Neural cell (in vitro differentiated cells): ENCODE measurements around the gene FUBP3. TPM values are rescaled to one million over a fixed set of nuclear protein-coding genes. Genes with fewer than 3 reads are reported as not detected.

Experiments used
- H2AFZ ChIP-seq: fragments of 200-600, 300-800 bp; sonication (generic), shearing (Covaris generic); 2 replicates; pipeline ENCODE4 v1.6.0; 2014; ENCODE audit warnings: low read depth, mild to moderate bottlenecking, antibody characterized with exemption, low read length, moderate library complexity
- H3F3A ChIP-seq: fragments of 200-600 bp; shearing (Covaris generic); 2 replicates; pipeline ENCODE4 v1.6.1; 2016; ENCODE audit warnings: mild to moderate bottlenecking, moderate library complexity, mixed read lengths, antibody characterized with exemption, low read length; ENCODE audit not compliant: insufficient read depth, poor library complexity, severe bottlenecking
- H3K27ac ChIP-seq: fragments of 200-600, 300-800 bp; sonication (generic), shearing (Covaris generic); 2 replicates; pipeline ENCODE4 v1.5.1; 2014; ENCODE audit warnings: mild to moderate bottlenecking, low read length, moderate library complexity
- H3K27me3 ChIP-seq: fragments of 300-800, 200-600 bp; sonication (generic), shearing (Covaris generic); 2 replicates; pipeline ENCODE4 v1.6.0; 2014; ENCODE audit warnings: mild to moderate bottlenecking, low read depth, low read length, moderate library complexity; ENCODE audit not compliant: insufficient read depth
- H3K36me3 ChIP-seq: fragments of 300-800, 200-600 bp; sonication (generic), shearing (Covaris generic); 2 replicates; pipeline ENCODE4 v1.5.1; 2014; ENCODE audit warnings: mild to moderate bottlenecking, antibody characterized with exemption, low read length, moderate library complexity; ENCODE audit not compliant: insufficient read depth
- H3K4me2 ChIP-seq: fragments of 300-800, 200-600 bp; sonication (generic), shearing (Covaris generic); 2 replicates; pipeline ENCODE4 v1.6.0; 2014; ENCODE audit warnings: mild to moderate bottlenecking, low read length
- H3K4me3 ChIP-seq: fragments of 300-800, 200-600 bp; sonication (generic), shearing (Covaris generic); 2 replicates; pipeline ENCODE4 v1.5.1; 2014; ENCODE audit warnings: mild to moderate bottlenecking, low read length, moderate library complexity
- H3K79me2 ChIP-seq: fragments of 200-600 bp; shearing (Covaris generic); replicated peaks from 2 replicates; pipeline ENCODE4 v1.6.0; 2014; ENCODE audit warnings: mild to moderate bottlenecking, low read length, moderate library complexity; ENCODE audit not compliant: insufficient read depth
- H3K9ac ChIP-seq: fragments of 300-800, 200-600 bp; sonication (generic), shearing (Covaris generic); 2 replicates; pipeline ENCODE4 v1.6.1; 2016; ENCODE audit warnings: mild to moderate bottlenecking, low read length, mixed read lengths
- H3K9me2 ChIP-seq: fragments of 200-600 bp; shearing (Covaris generic); 2 replicates; pipeline ENCODE4 v1.6.1; 2016; ENCODE audit warnings: mild to moderate bottlenecking, low read length, mixed read lengths; ENCODE audit not compliant: insufficient read depth
- H3K9me3 ChIP-seq: fragments of 200-600, 300-800 bp; sonication (generic), shearing (Covaris generic); 2 replicates; pipeline ENCODE4 v1.6.1; 2016; ENCODE audit warnings: mild to moderate bottlenecking, mixed run types, low read length, moderate library complexity, mixed read lengths
- H4K20me1 ChIP-seq: fragments of 200-600 bp; shearing (Covaris generic); 2 replicates; pipeline ENCODE4 v1.6.1; 2016; ENCODE audit warnings: mild to moderate bottlenecking, mixed run types; ENCODE audit not compliant: insufficient read depth
- CTCF ChIP-seq: fragments of 450-650 bp; IDR thresholded peaks from 2 replicates; pipeline ENCODE4 v1.5.1; 2014; ENCODE audit warnings: antibody characterized with exemption, mild to moderate bottlenecking, moderate library complexity; ENCODE audit not compliant: poor library complexity, severe bottlenecking
- EP300 ChIP-seq: fragments of 450-650 bp; conservative IDR thresholded peaks from 2 replicates; pipeline ENCODE4 v1.6.1; 2014; ENCODE audit warnings: antibody characterized with exemption, mild to moderate bottlenecking, moderate library complexity; ENCODE audit not compliant: poor library complexity, severe bottlenecking
- EZH2 ChIP-seq: fragments of 200-600, 300-800 bp; shearing (Covaris generic), sonication (generic); IDR thresholded peaks from 2 replicates; pipeline ENCODE4 v1.6.1; 2014; ENCODE audit warnings: antibody characterized with exemption, low read length, borderline replicate concordance, mild to moderate bottlenecking; ENCODE audit not compliant: insufficient read depth, poor library complexity, severe bottlenecking
- MXI1 ChIP-seq: fragments of 450-650 bp; conservative IDR thresholded peaks from 2 replicates; pipeline ENCODE4 v1.6.1; 2014; ENCODE audit warnings: antibody characterized with exemption, mild to moderate bottlenecking; ENCODE audit not compliant: poor library complexity, severe bottlenecking
- POLR2AphosphoS5 ChIP-seq: IDR thresholded peaks from 2 replicates; pipeline ENCODE4 v1.6.1; 2012
- RAD21 ChIP-seq: fragments of 450-650 bp; conservative IDR thresholded peaks from 2 replicates; pipeline ENCODE4 v1.6.1; 2014; ENCODE audit warnings: antibody characterized with exemption, mild to moderate bottlenecking, moderate library complexity
- REST ChIP-seq: IDR thresholded peaks from 2 replicates; pipeline ENCODE4 v1.6.1; 2012; ENCODE audit warnings: borderline replicate concordance
- SMC3 ChIP-seq: fragments of 450-650 bp; conservative IDR thresholded peaks from 2 replicates; pipeline ENCODE4 v1.6.1; 2014; ENCODE audit warnings: antibody characterized with exemption, mild to moderate bottlenecking, moderate library complexity; ENCODE audit not compliant: poor library complexity
- TAF1 ChIP-seq: IDR thresholded peaks from 2 replicates; pipeline ENCODE4 v1.6.1; 2012; ENCODE audit warnings: low read depth
- polyA plus RNA-seq: library from polyadenylated mRNA; depleted of rRNA; stranded (reverse); fragments of >200 nt; gene quantifications from 2 replicates; pipeline ENCODE4 v1.2.3, GENCODE V29; 2014

The FUBP3 gene
- polyA plus RNA-seq, 1 donor from 2014 or later = 70.5 TPM

- H3K27ac ChIP-seq = no peak overlapping the region
- H3K9me3 ChIP-seq = no peaks in the 10 kb centered on the region
- H3K4me3 ChIP-seq = no peak overlapping the region
- no peaks in the 10 kb centered on the region for H3K79me2 ChIP-seq
- no peak for TF ChIP-seq RAD21
- no peak for TF ChIP-seq CTCF
- no peak for TF ChIP-seq EZH2
- TF ChIP-seq REST = no peak
- no peak for TF ChIP-seq MXI1
- TF ChIP-seq EP300 = no peak
- TF ChIP-seq SMC3 = no peak
- TF ChIP-seq POLR2AphosphoS5 = no peak
- H2AFZ ChIP-seq = no peak overlapping the region
- no peaks in the 10 kb centered on the region for H3K9me2 ChIP-seq
- no peaks in the 10 kb centered on the region for H3K36me3 ChIP-seq
- H3K27me3 ChIP-seq = no peaks in the 10 kb centered on the region
- no peak overlapping the region for H3K4me2 ChIP-seq
- H4K20me1 ChIP-seq = no peaks in the 10 kb centered on the region
- no peaks in the 10 kb centered on the region for H3F3A ChIP-seq
- no peak overlapping the region for H3K9ac ChIP-seq
Measured at GRCh38 chr9:130634801-130635200, 55.4 kb downstream of the FUBP3 start.

- H4K20me1 ChIP-seq = no peaks in the 10 kb centered on the region
- no peaks in the 10 kb centered on the region for H3K9me3 ChIP-seq
- H3K27me3 ChIP-seq = no peaks in the 10 kb centered on the region
- no peak overlapping the region for H3K27ac ChIP-seq
- H3K9me2 ChIP-seq = no peaks in the 10 kb centered on the region
- no peak overlapping the region for H3K4me3 ChIP-seq
- no peak for TF ChIP-seq REST
- no peak for TF ChIP-seq TAF1
- no peak for TF ChIP-seq EZH2
- H2AFZ ChIP-seq = no peak overlapping the region
- no peak overlapping the region for H3K9ac ChIP-seq
- H3F3A ChIP-seq = no peaks in the 10 kb centered on the region
- H3K4me2 ChIP-seq = no peak overlapping the region
- no peaks in the 10 kb centered on the region for H3K79me2 ChIP-seq
- H3K36me3 ChIP-seq = no peaks in the 10 kb centered on the region
Measured at GRCh38 chr9:130635306-130635705, 55.9 kb downstream of the FUBP3 start.
